ENCODE measurements around the gene UBE4B. TPM values are rescaled to one million over a fixed set of nuclear protein-coding genes. Genes with fewer than 3 reads are reported as not detected.
A peak's percentile ranks its signal among the peaks of the same experiment; 100 is the strongest.

The UBE4B gene
- total RNA-seq, 1 donor from 2014 or later: 39.1 TPM

GRCh38 chr1:10074852-10075730, 42.3 kb downstream of the UBE4B start:
- Histone ChIP-seq H3K9me3 (no peaks in the 10 kb centered on the region), H3K27me3 (ENCODE audit: low read depth) (no peaks in the 10 kb centered on the region), H3K36me3 (peaks cover 24% of the 10 kb centered on the region), H3K4me3 (no peak overlapping the region), H3K27ac (no peak overlapping the region), H3K4me1 (peaks cover 23% of the 10 kb centered on the region)
- ATAC-seq: no peak
- intact Hi-C loops (cut with DNase I): no loop called here
- no peak for DNase-seq
- no peak for TF ChIP-seq CTCF (IDR thresholded peaks at IDR 0.05)

- Histone ChIP-seq H3K27me3 (ENCODE audit: low read depth) (no peaks in the 10 kb centered on the region), H3K4me1 (peaks cover 23% of the 10 kb centered on the region), H3K36me3 (peaks cover 24% of the 10 kb centered on the region), H3K4me3 (no peak overlapping the region), H3K9me3 (no peaks in the 10 kb centered on the region), H3K27ac (no peak overlapping the region)
- ATAC-seq: no peak
- no peak for DNase-seq
- TF ChIP-seq CTCF (IDR thresholded peaks at IDR 0.05): no peak
- intact Hi-C loops (cut with DNase I): no loop called here
Measured at GRCh38 chr1:10075732-10076131, 43.0 kb downstream of the UBE4B start.

GRCh38 chr1:10078494-10078893, 45.7 kb downstream of the UBE4B start:
- intact Hi-C loops (cut with DNase I): no loop called here
- Histone ChIP-seq H3K9me3 (no peaks in the 10 kb centered on the region), H3K27ac (peak overlapping the region; percentile 12), H3K4me3 (no peak overlapping the region), H3K4me1 (peaks cover 23% of the 10 kb centered on the region), H3K27me3 (ENCODE audit: low read depth) (no peaks in the 10 kb centered on the region), H3K36me3 (peaks cover 8% of the 10 kb centered on the region)
- no peak for TF ChIP-seq CTCF (IDR thresholded peaks at IDR 0.05)
- no peak for DNase-seq
- no peak for ATAC-seq

- peaks cover 13% of the 10 kb centered on the region for H3K4me1 ChIP-seq
- DNase-seq (no peak), ATAC-seq (no peak)
- intact Hi-C loops (cut with DNase I): no loop called here
- no peak overlapping the region for H3K27ac ChIP-seq
- no peaks in the 10 kb centered on the region for H3K36me3 ChIP-seq
- no peak overlapping the region for H3K4me3 ChIP-seq
- TF ChIP-seq CTCF (IDR thresholded peaks at IDR 0.05): no peak
- H3K27me3 ChIP-seq (ENCODE audit: low read depth): no peaks in the 10 kb centered on the region
- no peaks in the 10 kb centered on the region for H3K9me3 ChIP-seq
Measured at GRCh38 chr1:10080523-10080922, 47.8 kb downstream of the UBE4B start.

GRCh38 chr1:10082785-10083479, 50.2 kb downstream of the UBE4B start:
- H3K27ac ChIP-seq: no peak overlapping the region
- DNase-seq (no peak), ATAC-seq (no peak)
- no peaks in the 10 kb centered on the region for H3K36me3 ChIP-seq
- intact Hi-C loops (cut with DNase I): no loop called here
- H3K27me3 ChIP-seq (ENCODE audit: low read depth): no peaks in the 10 kb centered on the region
- H3K9me3 ChIP-seq: no peaks in the 10 kb centered on the region
- H3K4me1 ChIP-seq: peaks cover 11% of the 10 kb centered on the region
- TF ChIP-seq CTCF (IDR thresholded peaks at IDR 0.05): no peak
- H3K4me3 ChIP-seq: no peak overlapping the region
